ENCODE results near the gene CHD3.

Gene CHD3

GRCh38 chr17:7846063-7846735 lies 42.4 kb upstream of the CHD3 start:
- no peak overlapping the region for H3K27ac ChIP-seq (ENCODE audit: low read length)
- H3K27me3 ChIP-seq (replicated peaks; ENCODE audit: insufficient read depth, low read length), result no peaks in the 10 kb centered on the region
- H3K4me1 ChIP-seq (ENCODE audit: low read length), result peaks cover 12% of the 10 kb centered on the region
- H4K20me1 ChIP-seq (ENCODE audit: insufficient read depth, low read length), result no peaks in the 10 kb centered on the region
- TF ChIP-seq EZH2phosphoT487 (IDR thresholded peaks at IDR 0.05; ENCODE audit: low read length), result no peak
- no peak for TF ChIP-seq EZH2 (optimal IDR thresholded peaks at IDR 0.05; ENCODE audit: low read depth, low read length)
- no peak for TF ChIP-seq CTCF (IDR thresholded peaks at IDR 0.05; ENCODE audit: low read length)
- peaks cover 10% of the 10 kb centered on the region for H3K79me2 ChIP-seq (ENCODE audit: low read length)
- H3K9ac ChIP-seq (ENCODE audit: low read length), result no peak overlapping the region
- no peak overlapping the region for H3K4me3 ChIP-seq (ENCODE audit: low read length)
- no peak for DNase-seq
- H3K4me2 ChIP-seq (ENCODE audit: low read depth, low read length), result no peak overlapping the region
- H3F3A ChIP-seq (ENCODE audit: insufficient read depth, low read length), result peaks cover 30% of the 10 kb centered on the region
- H2AFZ ChIP-seq (ENCODE audit: low read length), result no peak overlapping the region
- H3K9me3 ChIP-seq (replicated peaks; ENCODE audit: insufficient read depth, low read length), result no peaks in the 10 kb centered on the region
- no peaks in the 10 kb centered on the region for H3K9me2 ChIP-seq (replicated peaks; ENCODE audit: insufficient read depth, low read length)
- no peaks in the 10 kb centered on the region for H3K36me3 ChIP-seq (replicated peaks; ENCODE audit: insufficient read depth, low read length)

- Histone ChIP-seq H3K9ac (ENCODE audit: low read length) (no peak overlapping the region), H3K79me2 (ENCODE audit: low read length) (peaks cover 10% of the 10 kb centered on the region)
- TF ChIP-seq EZH2phosphoT487 (IDR thresholded peaks at IDR 0.05; ENCODE audit: low read length), result no peak
- TF ChIP-seq CTCF (IDR thresholded peaks at IDR 0.05; ENCODE audit: low read length), result no peak
- TF ChIP-seq EZH2 (optimal IDR thresholded peaks at IDR 0.05; ENCODE audit: low read depth, low read length), result no peak
These were observed 41.6 kb upstream of the CHD3 start for GRCh38 chr17:7846765-7847661.

GRCh38 chr17:7848131-7848579 lies 40.4 kb upstream of the CHD3 start:
- Histone ChIP-seq H3K27me3 (replicated peaks; ENCODE audit: insufficient read depth, low read length) (no peaks in the 10 kb centered on the region), H2AFZ (ENCODE audit: low read length) (no peak overlapping the region), H3K9ac (ENCODE audit: low read length) (no peak overlapping the region), H3K27ac (ENCODE audit: low read length) (no peak overlapping the region), H3F3A (ENCODE audit: insufficient read depth, low read length) (peaks cover 12% of the 10 kb centered on the region), H3K4me1 (ENCODE audit: low read length) (peaks cover 11% of the 10 kb centered on the region), H3K4me3 (ENCODE audit: low read length) (no peak overlapping the region), H4K20me1 (ENCODE audit: insufficient read depth, low read length) (no peaks in the 10 kb centered on the region), H3K36me3 (replicated peaks; ENCODE audit: insufficient read depth, low read length) (no peaks in the 10 kb centered on the region), H3K9me3 (replicated peaks; ENCODE audit: insufficient read depth, low read length) (no peaks in the 10 kb centered on the region), H3K9me2 (replicated peaks; ENCODE audit: insufficient read depth, low read length) (no peaks in the 10 kb centered on the region), H3K79me2 (ENCODE audit: low read length) (peaks cover 10% of the 10 kb centered on the region), H3K4me2 (ENCODE audit: low read depth, low read length) (no peak overlapping the region)
- no peak for TF ChIP-seq CTCF (IDR thresholded peaks at IDR 0.05; ENCODE audit: low read length)
- TF ChIP-seq EZH2phosphoT487 (IDR thresholded peaks at IDR 0.05; ENCODE audit: low read length), result no peak
- no peak for TF ChIP-seq EZH2 (optimal IDR thresholded peaks at IDR 0.05; ENCODE audit: low read depth, low read length)
- DNase-seq, result no peak

More at GRCh38 chr17:7846765-7847661, 41.6 kb upstream of the CHD3 start:
- H2AFZ ChIP-seq (ENCODE audit: low read length), result no peak overlapping the region
- H3K4me2 ChIP-seq (ENCODE audit: low read depth, low read length), result no peak overlapping the region
- no peaks in the 10 kb centered on the region for H4K20me1 ChIP-seq (ENCODE audit: insufficient read depth, low read length)
- no peaks in the 10 kb centered on the region for H3K27me3 ChIP-seq (replicated peaks; ENCODE audit: insufficient read depth, low read length)
- no peak overlapping the region for H3K4me3 ChIP-seq (ENCODE audit: low read length)
- no peak for DNase-seq
- no peaks in the 10 kb centered on the region for H3K9me2 ChIP-seq (replicated peaks; ENCODE audit: insufficient read depth, low read length)
- no peaks in the 10 kb centered on the region for H3K9me3 ChIP-seq (replicated peaks; ENCODE audit: insufficient read depth, low read length)
- peaks cover 11% of the 10 kb centered on the region for H3K4me1 ChIP-seq (ENCODE audit: low read length)
- no peaks in the 10 kb centered on the region for H3K36me3 ChIP-seq (replicated peaks; ENCODE audit: insufficient read depth, low read length)
- H3K27ac ChIP-seq (ENCODE audit: low read length), result no peak overlapping the region
- peaks cover 24% of the 10 kb centered on the region for H3F3A ChIP-seq (ENCODE audit: insufficient read depth, low read length)
